PC-9 (cell line): ENCODE measurements around the gene ITGB6. TPM values are rescaled to one million over a fixed set of nuclear protein-coding genes. Genes with fewer than 3 reads are reported as not detected.

Experiments used
- BruUV-seq: library from RNA; stranded (reverse); fragments of 400-500 nt; replicated peaks from 2 replicates; lab custom pipeline; 2021; lab: Mats Ljungman, UMichigan
- CTCF ChIA-PET: fragments of 300-600 bp; sonication (Branson Sonifier 250); formaldehyde crosslinking; loops from one replicate; lab custom pipeline; 2022; ENCODE audit warnings: antibody characterized with exemption; lab: Charles Lee
- POLR2A ChIA-PET: fragments of 300-600 bp; sonication (Branson Sonifier 250); formaldehyde crosslinking; loops from one replicate; lab custom pipeline; 2022; ENCODE audit warnings: antibody characterized with exemption; ENCODE audit not compliant: unreplicated experiment; lab: Charles Lee
- DNase-seq, 2 experiments: peaks; one replicate each; pipeline versions ENCODE4 v3.0.0 to v3.0.0-alpha.2; 2015 to 2022; ENCODE audit warnings: mixed read lengths in 1 of 2
- H2AFZ ChIP-seq: fragments of 200-600 bp; sonication (generic); 2 replicates; pipeline ENCODE4 v1.8.1; 2017; ENCODE audit warnings: antibody characterized with exemption
- H3F3A ChIP-seq: fragments of 200-600 bp; sonication (generic); 2 replicates; pipeline ENCODE4 v1.8.1; 2017; ENCODE audit warnings: antibody characterized with exemption, mild to moderate bottlenecking, low read depth; ENCODE audit not compliant: insufficient read depth
- H3K27ac ChIP-seq: fragments of 200-600 bp; sonication (generic); 2 replicates; pipeline ENCODE4 v1.6.1; 2016; ENCODE audit warnings: mixed run types
- H3K27me3 ChIP-seq: fragments of 200-600 bp; sonication (generic); 2 replicates; pipeline ENCODE4 v1.6.1; 2016; ENCODE audit warnings: low read depth, mixed run types; ENCODE audit not compliant: insufficient read depth
- H3K36me3 ChIP-seq: fragments of 200-600 bp; sonication (generic); 2 replicates; pipeline ENCODE4 v1.6.1; 2016; ENCODE audit warnings: low read depth, mixed run types
- H3K4me1 ChIP-seq: fragments of 200-600 bp; sonication (generic); replicated peaks from 2 replicates; pipeline ENCODE4 v1.6.1; 2016; ENCODE audit warnings: mixed run types; ENCODE audit not compliant: insufficient read depth
- H3K4me2 ChIP-seq: fragments of 200-600 bp; sonication (generic); 2 replicates; pipeline ENCODE4 v1.6.1; 2017; ENCODE audit warnings: mixed run types
- H3K4me3 ChIP-seq: fragments of 200-600 bp; sonication (generic); 2 replicates; pipeline ENCODE4 v1.6.1; 2016; ENCODE audit warnings: mixed run types
- H3K79me2 ChIP-seq: fragments of 200-600 bp; sonication (generic); 2 replicates; pipeline ENCODE4 v1.6.1; 2017; ENCODE audit warnings: low read depth, mixed run types
- H3K9me2 ChIP-seq: fragments of 200-600 bp; sonication (generic); 2 replicates; pipeline ENCODE4 v1.8.1; 2017; ENCODE audit warnings: mild to moderate bottlenecking; ENCODE audit not compliant: insufficient read depth
- H3K9me3 ChIP-seq: fragments of 200-600 bp; sonication (generic); 2 replicates; pipeline ENCODE4 v1.8.1; 2016; ENCODE audit warnings: low read depth; ENCODE audit not compliant: insufficient read depth
- H4K20me1 ChIP-seq: fragments of 200-600 bp; sonication (generic); 2 replicates; pipeline ENCODE4 v1.8.1; 2017; ENCODE audit not compliant: insufficient read depth
- EZH2 ChIP-seq: fragments of 200-600 bp; sonication (generic); IDR thresholded peaks from 2 replicates; pipeline ENCODE4 v1.8.0; 2017; ENCODE audit warnings: antibody characterized with exemption, low read depth
- intact Hi-C: fragments of 100-400 bp; cut with micrococcal nuclease; formaldehyde crosslinking; loops from one replicate; pipeline ENCODE4 v1.10.0; 2022; ENCODE audit not compliant: unreplicated experiment
- total RNA-seq: library from RNA; stranded (reverse); gene quantifications from 2 replicates; pipeline ENCODE4 v1.2.3, GENCODE V29; 2021
- TF ChIP-seq, protein P1 (sequence below): fragments of 200-600 bp; sonication (generic); conservative IDR thresholded peaks from 2 replicates; pipeline ENCODE4 v1.6.1; 2017; ENCODE audit warnings: mixed run types, antibody characterized with exemption, mild to moderate bottlenecking, moderate library complexity

ITGB6 gene
- total RNA-seq, 1 experiment from 2014 or later = 24.3 TPM

DNA sequence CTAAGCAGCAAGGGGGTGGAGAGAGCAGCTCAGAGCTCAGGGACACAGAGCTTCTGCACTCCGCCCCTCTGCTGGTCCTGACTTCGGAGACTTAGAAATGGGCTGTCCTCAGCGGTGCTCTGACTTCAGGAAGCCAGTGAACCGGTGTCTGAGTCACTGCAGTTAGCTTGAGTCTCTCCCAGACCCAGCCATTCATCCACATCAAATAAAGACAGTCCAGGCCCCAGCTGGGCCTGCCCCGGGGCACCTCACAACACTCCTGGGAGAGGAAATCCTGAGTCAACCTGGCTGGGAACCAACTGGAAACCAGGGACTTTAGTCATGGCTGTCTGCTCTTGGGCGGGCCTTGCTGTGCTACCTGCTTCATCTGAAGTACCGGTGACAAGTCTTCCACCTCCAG, 5.4 kb upstream of the ITGB6 start:
- POLR2A ChIA-PET = interaction anchor here (0.6 kb wide), 1 partner anchor 22 kb away, joined by 3 read pairs; no protein-coding TSS in a partner anchor
- peak overlapping the region; percentile 77 for H3K4me2 ChIP-seq

DNA sequence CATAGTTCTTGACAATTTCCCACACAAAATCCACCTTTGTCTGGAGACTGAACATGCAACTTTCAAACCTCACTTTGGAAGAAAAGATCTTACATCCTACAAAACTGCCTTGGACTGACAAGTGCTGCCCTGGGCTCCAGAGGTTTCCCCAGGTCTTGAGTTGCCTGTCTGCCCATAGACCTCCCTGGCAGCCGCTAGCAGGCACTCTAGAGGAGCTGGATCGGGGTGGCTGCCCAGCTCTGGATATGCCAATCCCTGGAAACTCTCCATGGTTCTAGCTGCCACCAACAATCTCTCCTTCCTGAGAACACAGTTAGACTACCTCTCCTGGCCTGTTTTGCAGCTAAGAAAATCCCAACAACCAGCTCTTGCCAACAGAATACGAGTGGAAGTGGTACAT, 3.4 kb upstream of the ITGB6 start:
- peaks cover 22% of the 10 kb centered on the region for H3K79me2 ChIP-seq
- no peaks in the 10 kb centered on the region for H3K36me3 ChIP-seq
- no peaks in the 10 kb centered on the region for H3K9me2 ChIP-seq
- H2AFZ ChIP-seq = no peak overlapping the region
- H3K9me3 ChIP-seq = no peaks in the 10 kb centered on the region
- H3K4me1 ChIP-seq = peaks cover 50% of the 10 kb centered on the region
- no peak overlapping the region for H3K4me3 ChIP-seq
- no TSS peak for BruUV-seq
- intact Hi-C loops = no loop called here
- H3K27me3 ChIP-seq = no peaks in the 10 kb centered on the region
- H4K20me1 ChIP-seq = no peaks in the 10 kb centered on the region
- H3K27ac ChIP-seq = 0 out of 2 replicates have a peak overlapping the region, but pooled peaks have one; percentile 98
- ChIA-PET CTCF (no interaction called here), POLR2A (interaction anchor here (0.7 kb wide), 1 partner anchor 267 kb away, joined by 4 read pairs; no protein-coding TSS in a partner anchor)
- H3F3A ChIP-seq = peaks cover 47% of the 10 kb centered on the region
- TF ChIP-seq, protein P1, sequence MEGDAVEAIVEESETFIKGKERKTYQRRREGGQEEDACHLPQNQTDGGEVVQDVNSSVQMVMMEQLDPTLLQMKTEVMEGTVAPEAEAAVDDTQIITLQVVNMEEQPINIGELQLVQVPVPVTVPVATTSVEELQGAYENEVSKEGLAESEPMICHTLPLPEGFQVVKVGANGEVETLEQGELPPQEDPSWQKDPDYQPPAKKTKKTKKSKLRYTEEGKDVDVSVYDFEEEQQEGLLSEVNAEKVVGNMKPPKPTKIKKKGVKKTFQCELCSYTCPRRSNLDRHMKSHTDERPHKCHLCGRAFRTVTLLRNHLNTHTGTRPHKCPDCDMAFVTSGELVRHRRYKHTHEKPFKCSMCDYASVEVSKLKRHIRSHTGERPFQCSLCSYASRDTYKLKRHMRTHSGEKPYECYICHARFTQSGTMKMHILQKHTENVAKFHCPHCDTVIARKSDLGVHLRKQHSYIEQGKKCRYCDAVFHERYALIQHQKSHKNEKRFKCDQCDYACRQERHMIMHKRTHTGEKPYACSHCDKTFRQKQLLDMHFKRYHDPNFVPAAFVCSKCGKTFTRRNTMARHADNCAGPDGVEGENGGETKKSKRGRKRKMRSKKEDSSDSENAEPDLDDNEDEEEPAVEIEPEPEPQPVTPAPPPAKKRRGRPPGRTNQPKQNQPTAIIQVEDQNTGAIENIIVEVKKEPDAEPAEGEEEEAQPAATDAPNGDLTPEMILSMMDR = no peak
- no peak for TF ChIP-seq EZH2
- no peak for DNase-seq
- no peak overlapping the region for H3K4me2 ChIP-seq

More for the DNA sequence above, 5.4 kb upstream of the ITGB6 start:
- no peaks in the 10 kb centered on the region for H3K9me3 ChIP-seq
- H3K4me1 ChIP-seq = peaks cover 67% of the 10 kb centered on the region
- H4K20me1 ChIP-seq = no peaks in the 10 kb centered on the region
- no peak for TF ChIP-seq EZH2
- TF ChIP-seq, protein P1 = no peak
- BruUV-seq = no TSS peak
- peak; percentile 94 to 98 for DNase-seq
- intact Hi-C loops = loop anchor here (1.0 to 5.0 kb wide), 4 partner anchors 23 to 192 kb away; no protein-coding TSS in a partner anchor
- CTCF ChIA-PET = interaction anchor here (1.1 kb wide), 1 partner anchor 65 kb away, joined by 3 read pairs; no protein-coding TSS in a partner anchor
- H3K27ac ChIP-seq = peak overlapping the region; percentile 98
- no peaks in the 10 kb centered on the region for H3K9me2 ChIP-seq
- peaks cover 40% of the 10 kb centered on the region for H3F3A ChIP-seq
- H2AFZ ChIP-seq = no peak overlapping the region; the same call in 1 of the 2 replicates
- H3K79me2 ChIP-seq = peaks cover 8% of the 10 kb centered on the region; the same call in 1 of the 2 replicates
- H3K4me3 ChIP-seq = peak overlapping the region; percentile 49; the same call in 1 of the 2 replicates
- H3K27me3 ChIP-seq = no peaks in the 10 kb centered on the region
- no peaks in the 10 kb centered on the region for H3K36me3 ChIP-seq

DNA sequence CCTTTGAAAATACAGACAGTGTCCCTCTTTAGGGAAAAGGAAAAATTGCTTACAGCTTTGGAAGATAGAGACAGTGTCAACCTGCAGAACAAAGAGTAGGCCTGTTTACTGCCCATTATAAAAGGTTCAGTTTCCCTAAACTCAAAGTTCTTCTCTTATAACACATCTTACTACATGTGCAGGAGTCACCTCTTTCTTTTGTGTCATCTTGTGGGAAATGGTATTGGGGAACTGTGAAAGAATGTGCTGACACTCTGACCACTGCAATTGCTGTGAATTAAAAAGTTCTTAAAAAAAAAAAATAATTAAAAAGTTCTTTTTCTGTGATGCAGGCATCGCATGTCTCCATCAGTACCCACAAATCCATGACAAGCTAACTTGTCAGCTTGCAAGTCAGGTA, 2.9 kb upstream of the ITGB6 start:
- Histone ChIP-seq H3K27ac (no peak overlapping the region), H3K4me2 (no peak overlapping the region), H3K36me3 (no peaks in the 10 kb centered on the region), H2AFZ (no peak overlapping the region), H3K9me2 (no peaks in the 10 kb centered on the region), H4K20me1 (no peaks in the 10 kb centered on the region), H3K79me2 (peaks cover 26% of the 10 kb centered on the region), H3K9me3 (no peaks in the 10 kb centered on the region), H3F3A (peaks cover 44% of the 10 kb centered on the region), H3K4me3 (no peak overlapping the region), H3K27me3 (no peaks in the 10 kb centered on the region), H3K4me1 (peaks cover 49% of the 10 kb centered on the region)
- no peak for DNase-seq
- no peak for TF ChIP-seq EZH2
- TF ChIP-seq, protein P1 = no peak
- ChIA-PET POLR2A (interaction anchor here (0.7 kb wide), 1 partner anchor 268 kb away, joined by 4 read pairs; no protein-coding TSS in a partner anchor), CTCF (no interaction called here)
- intact Hi-C loops = no loop called here
- BruUV-seq = no TSS peak
